ENCODE results near the gene GPR15LG. TPM values are rescaled to one million over a fixed set of nuclear protein-coding genes. Genes with fewer than 3 reads are reported as not detected.
"Not testable (repeated sequence)": the region's sequence is repeated elsewhere in the genome, so short reads cannot be mapped to it uniquely, and the experiment has no call there.

The GPR15LG gene
- total RNA-seq, 1 experiment from 2014 or later: not detected

- TF ChIP-seq REST (IDR thresholded peaks at IDR 0.05; ENCODE audit: low read depth) (no peak), SIN3A (IDR thresholded peaks at IDR 0.05; ENCODE audit: low read depth) (no peak), MAX (IDR thresholded peaks at IDR 0.05) (no peak), TCF7L2 (IDR thresholded peaks at IDR 0.05; ENCODE audit: borderline replicate concordance, extremely low read depth, insufficient read depth, insufficient read length) (no peak), RAD21 (IDR thresholded peaks at IDR 0.05; ENCODE audit: low read depth) (no peak), CTCF (IDR thresholded peaks at IDR 0.05 in 2 of 3, conservative IDR thresholded peaks at IDR 0.05 in 1 of 3; ENCODE audit: borderline replicate concordance in 1 of 3, insufficient read depth in 1 of 3, low read depth in 2 of 3, low read length in 2 of 3) (no peak), JUND (IDR thresholded peaks at IDR 0.05) (no peak)
These were observed 26.3 kb upstream of the GPR15LG start (continued) for GRCh38 chr10:84147347-84147746.

GRCh38 chr10:84148006-84148597 lies 25.5 kb upstream of the GPR15LG start:
- BruUV-seq (replicated peaks); H3K9ac ChIP-seq (ENCODE audit: low read length); H2AFZ ChIP-seq (ENCODE audit: low read depth, low read length, poor library complexity, severe bottlenecking); H3K9me2 ChIP-seq (ENCODE audit: insufficient read depth); H3K9me3 ChIP-seq (ENCODE audit: control insufficient read depth in 1 of 2, insufficient read depth in 1 of 2, low read depth in 1 of 2, low read length in 2 of 2); H3K4me3 ChIP-seq (replicated peaks in 1 of 2; ENCODE audit: low read depth in 1 of 2, low read length in 2 of 2); POLR2A ChIA-PET; H3K27me3 ChIP-seq (ENCODE audit: insufficient read depth, low read length); H3K4me2 ChIP-seq (ENCODE audit: low read length); DNase-seq (ENCODE audit: low read depth, low spot score); H3K27ac ChIP-seq (ENCODE audit: low read depth, low read length); RAD21 ChIA-PET (ENCODE audit: low non-redundant PET in 1 of 2, low total read pairs in 2 of 2, uncharacterized antibody in 2 of 2, unreplicated experiment in 2 of 2); H4K20me1 ChIP-seq (ENCODE audit: insufficient read depth); H3K4me1 ChIP-seq (ENCODE audit: control insufficient read depth in 1 of 2, insufficient read depth in 2 of 2, low read length in 2 of 2): not testable (repeated sequence)
- peak; percentile 53; the same call in 1 of the 2 replicates for ATAC-seq
- H3K36me3 ChIP-seq (ENCODE audit: control insufficient read depth in 1 of 2, insufficient read depth in 2 of 2, low read length in 2 of 2): peaks cover 74 to 79% of the 10 kb centered on the region in 2 experiments
- H3K79me2 ChIP-seq (ENCODE audit: insufficient read depth, low read length): peaks cover 23% of the 10 kb centered on the region
- intact Hi-C loops (cut with micrococcal nuclease): loop anchor here (1.0 to 5.0 kb wide), 2 partner anchors 57 to 389 kb away; no protein-coding TSS in a partner anchor
- CTCF ChIA-PET: interaction anchor here (0.6 to 1.6 kb wide), 14 partner anchors 9 to 389 kb away, joined by 3 to 24 read pairs (median 3); partner anchors contain the start of gene GHITM
- TF ChIP-seq CTCF (IDR thresholded peaks at IDR 0.05 in 2 of 3, conservative IDR thresholded peaks at IDR 0.05 in 1 of 3; ENCODE audit: borderline replicate concordance in 1 of 3, insufficient read depth in 1 of 3, low read depth in 2 of 3, low read length in 2 of 3) (peak in 2 of 3 experiments; percentile 47 to 69; a peak in 4 of 6 replicates), RAD21 (IDR thresholded peaks at IDR 0.05; ENCODE audit: low read depth) (peak; percentile 33; the same call in 1 of the 2 replicates)
